Smooth muscle cell (in vitro differentiated cells): ENCODE data around the gene SPEF2. TPM values are rescaled to one million over a fixed set of nuclear protein-coding genes. Genes with fewer than 3 reads are reported as not detected.

ENCODE experiments used
- DNase-seq: peaks from one replicate; lab custom pipeline; 2025; ENCODE audit not compliant: unreplicated experiment; lab: John Stamatoyannopoulos, UW
- H2AFZ ChIP-seq: fragments of 200-600 bp; sonication (generic); 2 replicates; pipeline ENCODE4 v1.6.0; 2016; ENCODE audit warnings: antibody characterized with exemption, low read depth, mild to moderate bottlenecking
- H3F3A ChIP-seq: fragments of 200-600 bp; sonication (generic); 2 replicates; pipeline ENCODE4 v1.6.0; 2017; ENCODE audit warnings: antibody characterized with exemption, low read depth
- H3K27ac ChIP-seq: fragments of 200-600 bp; sonication (generic); 2 replicates; pipeline ENCODE4 v1.5.1; 2016; ENCODE audit warnings: low read depth, mild to moderate bottlenecking
- H3K27me3 ChIP-seq: fragments of 200-600 bp; sonication (generic); 2 replicates; pipeline ENCODE4 v1.6.1; 2016; ENCODE audit warnings: low read depth, mild to moderate bottlenecking
- H3K36me3 ChIP-seq: fragments of 200-600 bp; sonication (generic); 2 replicates; pipeline ENCODE4 v1.5.1; 2016; ENCODE audit warnings: low read depth
- H3K4me1 ChIP-seq: fragments of 200-600 bp; sonication (generic); 2 replicates; pipeline ENCODE4 v1.5.1; 2016; ENCODE audit warnings: low read depth
- H3K4me2 ChIP-seq: fragments of 200-600 bp; sonication (generic); 2 replicates; pipeline ENCODE4 v1.6.0; 2016; ENCODE audit warnings: mild to moderate bottlenecking
- H3K4me3 ChIP-seq: fragments of 200-600 bp; sonication (generic); 2 replicates; pipeline ENCODE4 v1.5.1; 2016; ENCODE audit warnings: mild to moderate bottlenecking
- H3K79me2 ChIP-seq: fragments of 200-600 bp; sonication (generic); 2 replicates; pipeline ENCODE4 v1.6.0; 2016; ENCODE audit warnings: low read depth, mild to moderate bottlenecking
- H3K9ac ChIP-seq: fragments of 200-600 bp; sonication (generic); 2 replicates; pipeline ENCODE4 v1.6.0; 2016; ENCODE audit warnings: low read depth
- H3K9me3 ChIP-seq: fragments of 200-600 bp; sonication (generic); replicated peaks from 2 replicates; pipeline ENCODE4 v1.5.1; 2016; ENCODE audit warnings: low read depth
- H4K20me1 ChIP-seq: fragments of 200-600 bp; sonication (generic); 2 replicates; pipeline ENCODE4 v1.6.0; 2016; ENCODE audit warnings: low read depth
- CTCF ChIP-seq: fragments of 200-600 bp; sonication (generic); IDR thresholded peaks from 2 replicates; pipeline ENCODE4 v1.5.1; 2017; ENCODE audit warnings: borderline replicate concordance, mild to moderate bottlenecking, antibody characterized with exemption; ENCODE audit not compliant: insufficient read depth, poor library complexity, severe bottlenecking
- WGBS: methylation state at CpG from one replicate; pipeline ENCODE4 v1.1.7; 2016; ENCODE audit warnings: low lambda C conversion rate; 5-methylcytosine and 5-hydroxymethylcytosine counted together
- polyA plus RNA-seq: library from polyadenylated mRNA; unstranded; fragments of >200 nt; fragmentation: Nextera tagmentation; extraction: Ambion mirVana; gene quantifications from 2 replicates; pipeline ENCODE4 v1.2.1, GENCODE V29; 2016
- total RNA-seq: library from RNA; depleted of rRNA; stranded (reverse); fragments of >200 nt; gene quantifications from 2 replicates; pipeline ENCODE4 v1.2.3, GENCODE V29; 2014

The SPEF2 gene
- total and polyA plus RNA-seq, 2 experiments from 2014 or later = 3.1 to 4.8 TPM

GRCh38 chr5:35832762-35833161, 215.1 kb downstream of the SPEF2 start:
- Histone ChIP-seq H3K4me3 (no peak overlapping the region), H2AFZ (no peak overlapping the region), H3K27me3 (no peaks in the 10 kb centered on the region), H3K36me3 (no peaks in the 10 kb centered on the region), H3K27ac (no peak overlapping the region), H3K79me2 (no peaks in the 10 kb centered on the region), H4K20me1 (no peaks in the 10 kb centered on the region), H3F3A (no peaks in the 10 kb centered on the region), H3K4me1 (no peaks in the 10 kb centered on the region), H3K9me3 (no peaks in the 10 kb centered on the region), H3K4me2 (no peak overlapping the region), H3K9ac (no peak overlapping the region)
- 45% methylated on average over 2 of the region's 2 CpGs for WGBS
- no peak for TF ChIP-seq CTCF
- DNase-seq = no peak

GRCh38 chr5:35833224-35833623, 215.6 kb downstream of the SPEF2 start:
- H3K4me2 ChIP-seq = no peak overlapping the region
- no peaks in the 10 kb centered on the region for H3F3A ChIP-seq
- no peaks in the 10 kb centered on the region for H3K79me2 ChIP-seq
- no peak overlapping the region for H3K9ac ChIP-seq
- no peak overlapping the region for H3K4me3 ChIP-seq
- no peaks in the 10 kb centered on the region for H3K27me3 ChIP-seq
- no peaks in the 10 kb centered on the region for H4K20me1 ChIP-seq
- H3K4me1 ChIP-seq = no peaks in the 10 kb centered on the region
- H3K36me3 ChIP-seq = no peaks in the 10 kb centered on the region
- WGBS = 93% methylated on average over 2 of the region's 2 CpGs
- no peak overlapping the region for H3K27ac ChIP-seq
- TF ChIP-seq CTCF = no peak
- no peaks in the 10 kb centered on the region for H3K9me3 ChIP-seq
- H2AFZ ChIP-seq = no peak overlapping the region
- no peak for DNase-seq

- Histone ChIP-seq H3K9me3 (no peaks in the 10 kb centered on the region), H2AFZ (no peak overlapping the region), H3K9ac (no peak overlapping the region), H3K36me3 (no peaks in the 10 kb centered on the region), H3K4me3 (no peak overlapping the region), H3K79me2 (no peaks in the 10 kb centered on the region), H3F3A (no peaks in the 10 kb centered on the region), H3K4me1 (no peaks in the 10 kb centered on the region), H4K20me1 (no peaks in the 10 kb centered on the region), H3K27me3 (no peaks in the 10 kb centered on the region), H3K27ac (no peak overlapping the region), H3K4me2 (no peak overlapping the region)
- 90% methylated on average over 7 of the region's 7 CpGs for WGBS
- no peak for DNase-seq
- TF ChIP-seq CTCF = no peak
These were observed 218.4 kb downstream of the SPEF2 start for GRCh38 chr5:35835796-35836742.
